Muscle of arm (tissue), 14 donors: Measurements from ENCODE around the gene BPIFA3. TPM values are rescaled to one million over a fixed set of nuclear protein-coding genes. Genes with fewer than 3 reads are reported as not detected.
A peak's percentile ranks its signal among the peaks of the same experiment; 100 is the strongest.
"Not testable (repeated sequence)": the region's sequence is repeated elsewhere in the genome, so short reads cannot be mapped to it uniquely, and the experiment has no call there.

Source experiments
- DNase-seq: peaks from one replicate; pipeline ENCODE4 v3.0.0-alpha.2; 2013
- long read RNA-seq, 11 donors: transcript quantifications; one replicate each; lab custom pipeline, GENCODE V29; 2026
- polyA plus RNA-seq, 12 donors: library from polyadenylated mRNA; unstranded; fragments of 120-200 nt; gene quantifications; one replicate each; pipeline ENCODE4 v1.2.1, GENCODE V29; 2013; ENCODE audit not compliant: insufficient read length in 12 of 12

The BPIFA3 gene
- polyA plus RNA-seq, result not detected
- long read RNA-seq, donor 1, result 0 reads
- long read RNA-seq, donor 2, result 0 reads
- long read RNA-seq, donor 3, result 0 reads
- long read RNA-seq, donor 4, result 0 reads
- long read RNA-seq, donor 5, result 0 reads
- long read RNA-seq, donor 6, result 0 reads
- long read RNA-seq, donor 7, result 0 reads
- long read RNA-seq, donor 8, result 0 reads
- long read RNA-seq, donor 9, result 0 reads
- long read RNA-seq, donor 10, result 0 reads
- long read RNA-seq, donor 11, result 0 reads

GRCh38 chr20:33217052-33217451 lies at the start of gene BPIFA3:
BPIFA3 (plus strand) TSS chr20:33217352; CDS start chr20:33217537, 185 bp downstream.
- no peak for DNase-seq

GRCh38 chr20:33167859-33168258 lies 49.3 kb upstream of the BPIFA3 start, which contains the start of gene BPIFA2:
BPIFA2 (plus strand) TSS chr20:33168159; CDS start chr20:33169146, 987 bp downstream.
- DNase-seq, result no peak

GRCh38 chr20:33169176-33169794 lies 47.9 kb upstream of the BPIFA3 start:
- DNase-seq, result no peak

- no peak for DNase-seq
Measured at GRCh38 chr20:33172781-33173180, 44.4 kb upstream of the BPIFA3 start.

- no peak for DNase-seq
Measured at GRCh38 chr20:33175123-33175522, 42.0 kb upstream of the BPIFA3 start.

GRCh38 chr20:33176101-33176500 lies 41.1 kb upstream of the BPIFA3 start:
- DNase-seq, result no peak

GRCh38 chr20:33177866-33178265 lies 39.3 kb upstream of the BPIFA3 start:
- no peak for DNase-seq

GRCh38 chr20:33178726-33179125 lies 38.4 kb upstream of the BPIFA3 start:
- DNase-seq, result no peak

GRCh38 chr20:33180169-33180568 lies 37.0 kb upstream of the BPIFA3 start:
- DNase-seq, result no peak

- no peak for DNase-seq
Measured at GRCh38 chr20:33181482-33182093, 35.6 kb upstream of the BPIFA3 start.

- no peak for DNase-seq
Measured at GRCh38 chr20:33183312-33183711, 33.8 kb upstream of the BPIFA3 start.

GRCh38 chr20:33185031-33185590 lies 32.0 kb upstream of the BPIFA3 start:
- DNase-seq, result not testable (repeated sequence)

GRCh38 chr20:33187491-33187890 lies 29.7 kb upstream of the BPIFA3 start:
- DNase-seq, result no peak

GRCh38 chr20:33188421-33188820 lies 28.7 kb upstream of the BPIFA3 start:
- no peak for DNase-seq

GRCh38 chr20:33191484-33191883 lies 25.7 kb upstream of the BPIFA3 start:
- DNase-seq, result no peak

- DNase-seq, result no peak
Measured at GRCh38 chr20:33191955-33192354, 25.2 kb upstream of the BPIFA3 start.

- no peak for DNase-seq
Measured at GRCh38 chr20:33192912-33193501, 24.1 kb upstream of the BPIFA3 start.

- no peak for DNase-seq
Measured at GRCh38 chr20:33199026-33199425, 18.1 kb upstream of the BPIFA3 start.

GRCh38 chr20:33202451-33202850 lies 14.7 kb upstream of the BPIFA3 start:
- DNase-seq, result no peak

GRCh38 chr20:33203444-33203843 lies 13.7 kb upstream of the BPIFA3 start:
- DNase-seq, result no peak

- DNase-seq, result peak; percentile 80
Measured at GRCh38 chr20:33209789-33210188, 7.4 kb upstream of the BPIFA3 start.

- DNase-seq, result no peak
Measured at GRCh38 chr20:33210371-33210770, 6.8 kb upstream of the BPIFA3 start.
